HEK293 (cell line): ENCODE measurements around the gene WBP2NL.

ENCODE experiments used
- CTCF ChIA-PET: fragments of 350-600 bp; formaldehyde crosslinking; extraction: SDS; loops from one replicate; lab custom pipeline; 2021; ENCODE audit warnings: antibody characterized with exemption; lab: Yijun Ruan, JAX
- POLR2A ChIA-PET: fragments of 300-600 bp; formaldehyde crosslinking; extraction: SDS; loops from one replicate; lab custom pipeline; 2020; ENCODE audit warnings: antibody characterized with exemption, inconsistent platforms; lab: Yijun Ruan, JAX
- H3K27ac ChIP-seq: fragments of 200-500 bp; sonication (Bioruptor generic); 2 replicates; pipeline ENCODE4 v1.5.1; 2014; ENCODE audit warnings: low read depth, low read length, control low read depth, inconsistent platforms; ENCODE audit errors: extremely low read depth
- H3K36me3 ChIP-seq, 2 experiments: fragments of 200-500 bp in 1 of 2; sonication (Bioruptor generic) in 1 of 2; 1 replicate in 1 of 2; 2 replicates in 1 of 2; pipeline ENCODE4 v1.5.1; 2014 to 2017; ENCODE audit warnings: inconsistent platforms in 2 of 2, low read length in 2 of 2; ENCODE audit not compliant: control insufficient read depth in 2 of 2, insufficient read depth in 1 of 2
- H3K4me1 ChIP-seq: fragments of 200-500 bp; sonication (Bioruptor generic); 2 replicates; pipeline ENCODE4 v1.5.1; 2014; ENCODE audit warnings: mild to moderate bottlenecking, low read length, inconsistent platforms; ENCODE audit not compliant: control insufficient read depth, insufficient read depth
- H3K4me3 ChIP-seq: 2 replicates; pipeline ENCODE4 v1.5.1; 2011; ENCODE audit warnings: low read depth, mild to moderate bottlenecking, control low read depth, low read length, moderate library complexity
- H3K9me3 ChIP-seq: fragments of 200-500 bp; sonication (Bioruptor generic); 2 replicates; pipeline ENCODE4 v1.5.1; 2014; ENCODE audit warnings: low read depth, low read length, inconsistent platforms; ENCODE audit not compliant: control insufficient read depth, insufficient read depth
- BCL11B ChIP-seq: fragments of 450-650 bp; formaldehyde crosslinking; IDR thresholded peaks from 2 replicates; pipeline ENCODE4 v1.5.1; 2016; ENCODE audit warnings: low read depth, missing biosample characterization, missing genetic modification characterization
- GLIS1 ChIP-seq: fragments of 450-650 bp; formaldehyde crosslinking; IDR thresholded peaks from 2 replicates; pipeline ENCODE4 v1.5.1; 2016; ENCODE audit warnings: missing biosample characterization, missing genetic modification characterization
- GLIS2 ChIP-seq: fragments of 450-650 bp; formaldehyde crosslinking; IDR thresholded peaks from 2 replicates; pipeline ENCODE4 v1.5.1; 2016; ENCODE audit warnings: missing biosample characterization, missing genetic modification characterization
- OSR2 ChIP-seq: fragments of 450-650 bp; formaldehyde crosslinking; IDR thresholded peaks from 2 replicates; pipeline ENCODE4 v1.5.1; 2016; ENCODE audit warnings: missing biosample characterization, missing genetic modification characterization
- SP3 ChIP-seq: fragments of 450-650 bp; formaldehyde crosslinking; IDR thresholded peaks from 2 replicates; pipeline ENCODE4 v1.5.1; 2016; ENCODE audit warnings: missing biosample characterization, missing genetic modification characterization
- TCF7L2 ChIP-seq: IDR thresholded peaks from 2 replicates; pipeline ENCODE4 v1.6.1; 2011; ENCODE audit warnings: low read depth, mild to moderate bottlenecking, inconsistent platforms, low read length, moderate library complexity, borderline replicate concordance
- WT1 ChIP-seq: fragments of 450-650 bp; formaldehyde crosslinking; IDR thresholded peaks from 2 replicates; pipeline ENCODE4 v1.5.1; 2016; ENCODE audit warnings: missing biosample characterization, missing genetic modification characterization
- ZBTB17 ChIP-seq: fragments of 450-650 bp; formaldehyde crosslinking; IDR thresholded peaks from 2 replicates; pipeline ENCODE4 v1.5.1; 2016; ENCODE audit warnings: missing biosample characterization, missing genetic modification characterization
- ZIC2 ChIP-seq: fragments of 450-650 bp; formaldehyde crosslinking; IDR thresholded peaks from 2 replicates; pipeline ENCODE4 v1.5.1; 2016; ENCODE audit warnings: missing biosample characterization, missing genetic modification characterization
- ZNF248 ChIP-seq: fragments of 450-650 bp; formaldehyde crosslinking; IDR thresholded peaks from 2 replicates; pipeline ENCODE4 v1.5.1; 2017; ENCODE audit warnings: missing biosample characterization, missing genetic modification characterization
- ZNF394 ChIP-seq: fragments of 450-650 bp; formaldehyde crosslinking; IDR thresholded peaks from 2 replicates; pipeline ENCODE4 v1.5.1; 2016; ENCODE audit warnings: missing biosample characterization, missing genetic modification characterization, mild to moderate bottlenecking, moderate library complexity, borderline replicate concordance
- ZNF600 ChIP-seq: fragments of 450-650 bp; formaldehyde crosslinking; IDR thresholded peaks from 2 replicates; pipeline ENCODE4 v1.5.1; 2016; ENCODE audit warnings: missing biosample characterization, missing genetic modification characterization
- TF ChIP-seq, protein P1 (sequence below): fragments of 450-650 bp; formaldehyde crosslinking; IDR thresholded peaks from 2 replicates; pipeline ENCODE4 v1.5.1; 2016; ENCODE audit warnings: missing biosample characterization, missing genetic modification characterization
- TF ChIP-seq, protein P2 (sequence below): fragments of 450-650 bp; formaldehyde crosslinking; IDR thresholded peaks from 2 replicates; pipeline ENCODE4 v1.5.1; 2017; ENCODE audit warnings: missing biosample characterization, missing genetic modification characterization
- TF ChIP-seq, protein P3 (sequence below): fragments of 450-650 bp; formaldehyde crosslinking; IDR thresholded peaks from 2 replicates; pipeline ENCODE4 v1.5.1; 2017; ENCODE audit warnings: missing biosample characterization, missing genetic modification characterization
- TF ChIP-seq, protein P4 (sequence below): fragments of 450-650 bp; formaldehyde crosslinking; IDR thresholded peaks from 2 replicates; pipeline ENCODE4 v1.5.1; 2016; ENCODE audit warnings: missing biosample characterization, missing genetic modification characterization

The WBP2NL gene

DNA sequence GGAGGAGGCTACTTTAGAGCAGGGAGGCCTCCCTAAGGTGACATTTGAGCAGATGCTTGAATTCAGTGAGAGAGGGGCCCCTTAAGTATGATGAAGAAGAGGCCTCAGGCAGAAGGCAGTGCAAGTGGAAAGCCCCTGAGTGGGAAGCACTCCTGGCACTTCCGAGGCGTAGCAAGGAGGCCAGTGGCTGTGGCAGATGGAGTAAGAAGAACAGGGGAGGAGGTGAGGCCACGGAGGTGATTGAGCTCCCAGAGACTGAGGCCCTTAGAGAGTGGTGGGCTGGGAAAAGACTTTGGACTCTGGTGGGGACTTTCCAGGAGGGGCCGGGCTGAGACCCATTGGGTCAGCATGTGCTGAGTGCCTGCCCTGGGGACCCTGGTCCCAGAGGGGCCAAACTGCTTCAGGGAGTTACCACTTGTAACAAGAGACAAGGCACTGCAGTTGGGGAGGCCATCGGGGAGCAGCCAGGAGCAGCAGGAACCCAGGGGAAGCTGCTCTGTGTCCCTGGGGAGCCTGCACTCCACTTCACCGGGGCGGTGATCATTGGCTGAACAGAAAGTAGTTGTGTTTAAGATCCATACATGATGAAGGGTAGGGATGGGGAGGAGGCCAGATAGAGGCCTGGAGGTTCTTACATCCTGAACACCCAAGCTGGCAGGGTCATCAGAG is 49.2 kb upstream of the WBP2NL start:
- POLR2A ChIA-PET, result interaction anchor here (0.6 kb wide), 1 partner anchor 12 kb away, joined by 6 read pairs; no protein-coding TSS in a partner anchor
- H3K4me3 ChIP-seq, result no peak overlapping the region
- TF ChIP-seq ZNF248 (tag by site-specific recombination), result no peak
- TF ChIP-seq OSR2 (tag by site-specific recombination), result peak; percentile 45; the same call in 1 of the 2 replicates
- TF ChIP-seq ZIC2 (tag by site-specific recombination), result peak; percentile 64
- peak; percentile 53 for TF ChIP-seq GLIS1 (tag by site-specific recombination)
- peak; percentile 85; the same call in 1 of the 2 replicates for TF ChIP-seq ZNF394 (tag by site-specific recombination)
- TF ChIP-seq BCL11B (tag by site-specific recombination), result no peak
- TF ChIP-seq, protein P1, sequence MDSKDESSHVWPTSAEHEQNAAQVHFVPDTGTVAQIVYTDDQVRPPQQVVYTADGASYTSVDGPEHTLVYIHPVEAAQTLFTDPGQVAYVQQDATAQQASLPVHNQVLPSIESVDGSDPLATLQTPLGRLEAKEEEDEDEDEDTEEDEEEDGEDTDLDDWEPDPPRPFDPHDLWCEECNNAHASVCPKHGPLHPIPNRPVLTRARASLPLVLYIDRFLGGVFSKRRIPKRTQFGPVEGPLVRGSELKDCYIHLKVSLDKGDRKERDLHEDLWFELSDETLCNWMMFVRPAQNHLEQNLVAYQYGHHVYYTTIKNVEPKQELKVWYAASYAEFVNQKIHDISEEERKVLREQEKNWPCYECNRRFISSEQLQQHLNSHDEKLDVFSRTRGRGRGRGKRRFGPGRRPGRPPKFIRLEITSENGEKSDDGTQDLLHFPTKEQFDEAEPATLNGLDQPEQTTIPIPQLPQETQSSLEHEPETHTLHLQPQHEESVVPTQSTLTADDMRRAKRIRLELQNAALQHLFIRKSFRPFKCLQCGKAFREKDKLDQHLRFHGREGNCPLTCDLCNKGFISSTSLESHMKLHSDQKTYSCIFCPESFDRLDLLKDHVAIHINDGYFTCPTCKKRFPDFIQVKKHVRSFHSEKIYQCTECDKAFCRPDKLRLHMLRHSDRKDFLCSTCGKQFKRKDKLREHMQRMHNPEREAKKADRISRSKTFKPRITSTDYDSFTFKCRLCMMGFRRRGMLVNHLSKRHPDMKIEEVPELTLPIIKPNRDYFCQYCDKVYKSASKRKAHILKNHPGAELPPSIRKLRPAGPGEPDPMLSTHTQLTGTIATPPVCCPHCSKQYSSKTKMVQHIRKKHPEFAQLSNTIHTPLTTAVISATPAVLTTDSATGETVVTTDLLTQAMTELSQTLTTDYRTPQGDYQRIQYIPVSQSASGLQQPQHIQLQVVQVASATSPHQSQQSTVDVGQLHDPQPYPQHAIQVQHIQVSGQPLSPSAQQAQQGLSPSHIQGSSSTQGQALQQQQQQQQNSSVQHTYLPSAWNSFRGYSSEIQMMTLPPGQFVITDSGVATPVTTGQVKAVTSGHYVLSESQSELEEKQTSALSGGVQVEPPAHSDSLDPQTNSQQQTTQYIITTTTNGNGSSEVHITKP (tag by site-specific recombination), result peak; percentile 43; the same call in 1 of the 2 replicates
- TF ChIP-seq GLIS2 (tag by site-specific recombination), result peak; percentile 42; the same call in 1 of the 2 replicates
- TF ChIP-seq, protein P2, sequence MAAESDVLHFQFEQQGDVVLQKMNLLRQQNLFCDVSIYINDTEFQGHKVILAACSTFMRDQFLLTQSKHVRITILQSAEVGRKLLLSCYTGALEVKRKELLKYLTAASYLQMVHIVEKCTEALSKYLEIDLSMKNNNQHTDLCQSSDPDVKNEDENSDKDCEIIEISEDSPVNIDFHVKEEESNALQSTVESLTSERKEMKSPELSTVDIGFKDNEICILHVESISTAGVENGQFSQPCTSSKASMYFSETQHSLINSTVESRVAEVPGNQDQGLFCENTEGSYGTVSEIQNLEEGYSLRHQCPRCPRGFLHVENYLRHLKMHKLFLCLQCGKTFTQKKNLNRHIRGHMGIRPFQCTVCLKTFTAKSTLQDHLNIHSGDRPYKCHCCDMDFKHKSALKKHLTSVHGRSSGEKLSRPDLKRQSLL, result peak; percentile 66; the same call in 1 of the 2 replicates
- TF ChIP-seq ZNF600 (tag by site-specific recombination), result no peak
- peak; percentile 53; the same call in 1 of the 2 replicates for TF ChIP-seq WT1 (tag by site-specific recombination)
- H3K4me1 ChIP-seq, result no peaks in the 10 kb centered on the region
- H3K36me3 ChIP-seq, result peaks cover 9 to 14% of the 10 kb centered on the region in 2 experiments; a peak in 2 of 3 replicates
- 0 out of 2 replicates have a peak overlapping the region, but pooled peaks have one; percentile 14 for H3K27ac ChIP-seq
- H3K9me3 ChIP-seq, result no peaks in the 10 kb centered on the region
- CTCF ChIA-PET, result interaction anchor here (0.7 to 3.2 kb wide), 5 partner anchors 8 to 297 kb away, joined by 3 to 26 read pairs (median 3); no protein-coding TSS in a partner anchor

DNA sequence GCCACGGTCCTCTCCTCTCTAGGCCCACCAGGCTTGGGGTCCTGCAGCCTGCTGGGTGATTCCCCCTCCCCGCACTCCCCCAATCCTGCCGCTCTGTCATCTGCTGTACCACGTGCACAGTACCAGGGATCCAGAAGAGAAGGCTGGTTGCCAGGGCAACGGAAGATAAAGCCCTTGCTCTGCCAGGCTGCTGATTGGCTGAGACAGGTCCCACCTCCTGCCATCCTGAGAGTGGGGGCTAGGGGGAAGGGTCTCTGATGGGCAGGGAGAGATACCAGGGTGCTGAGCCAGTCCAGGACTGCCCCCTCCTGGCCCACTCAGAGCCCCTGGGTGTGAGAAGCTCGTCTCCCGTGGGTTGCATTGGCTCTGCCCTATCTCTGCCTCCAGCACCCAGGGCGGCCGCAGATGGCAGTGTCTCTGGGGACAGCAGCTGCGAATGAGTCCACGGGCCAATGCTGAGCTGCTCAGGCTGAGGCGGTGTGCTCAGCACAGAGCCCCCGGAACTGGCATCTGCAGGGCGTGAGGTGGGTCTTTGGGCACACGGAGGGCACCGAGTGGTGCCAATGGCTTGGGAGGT is 46.6 kb upstream of the WBP2NL start, which contains the start of gene SMIM45:
TSS of gene SMIM45 (plus strand) at position 253 of the 577 bp plus-strand sequence.
- no peak within 1 kb of the TSS for H3K4me3 ChIP-seq
- CTCF ChIA-PET, result interaction anchor here (0.8 to 3.2 kb wide), 2 partner anchors 11 to 13 kb away, joined by 4 to 11 read pairs; no protein-coding TSS in a partner anchor
- H3K27ac ChIP-seq, result no peak within 1 kb of the TSS
- TF ChIP-seq, protein P3, sequence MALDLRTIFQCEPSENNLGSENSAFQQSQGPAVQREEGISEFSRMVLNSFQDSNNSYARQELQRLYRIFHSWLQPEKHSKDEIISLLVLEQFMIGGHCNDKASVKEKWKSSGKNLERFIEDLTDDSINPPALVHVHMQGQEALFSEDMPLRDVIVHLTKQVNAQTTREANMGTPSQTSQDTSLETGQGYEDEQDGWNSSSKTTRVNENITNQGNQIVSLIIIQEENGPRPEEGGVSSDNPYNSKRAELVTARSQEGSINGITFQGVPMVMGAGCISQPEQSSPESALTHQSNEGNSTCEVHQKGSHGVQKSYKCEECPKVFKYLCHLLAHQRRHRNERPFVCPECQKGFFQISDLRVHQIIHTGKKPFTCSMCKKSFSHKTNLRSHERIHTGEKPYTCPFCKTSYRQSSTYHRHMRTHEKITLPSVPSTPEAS (tag by site-specific recombination), result no peak
- TF ChIP-seq TCF7L2 (no peak), ZBTB17 (0 out of 2 replicates have a peak, but pooled peaks have one; percentile 25), SP3 (tag by site-specific recombination) (no peak)
- TF ChIP-seq, protein P4, sequence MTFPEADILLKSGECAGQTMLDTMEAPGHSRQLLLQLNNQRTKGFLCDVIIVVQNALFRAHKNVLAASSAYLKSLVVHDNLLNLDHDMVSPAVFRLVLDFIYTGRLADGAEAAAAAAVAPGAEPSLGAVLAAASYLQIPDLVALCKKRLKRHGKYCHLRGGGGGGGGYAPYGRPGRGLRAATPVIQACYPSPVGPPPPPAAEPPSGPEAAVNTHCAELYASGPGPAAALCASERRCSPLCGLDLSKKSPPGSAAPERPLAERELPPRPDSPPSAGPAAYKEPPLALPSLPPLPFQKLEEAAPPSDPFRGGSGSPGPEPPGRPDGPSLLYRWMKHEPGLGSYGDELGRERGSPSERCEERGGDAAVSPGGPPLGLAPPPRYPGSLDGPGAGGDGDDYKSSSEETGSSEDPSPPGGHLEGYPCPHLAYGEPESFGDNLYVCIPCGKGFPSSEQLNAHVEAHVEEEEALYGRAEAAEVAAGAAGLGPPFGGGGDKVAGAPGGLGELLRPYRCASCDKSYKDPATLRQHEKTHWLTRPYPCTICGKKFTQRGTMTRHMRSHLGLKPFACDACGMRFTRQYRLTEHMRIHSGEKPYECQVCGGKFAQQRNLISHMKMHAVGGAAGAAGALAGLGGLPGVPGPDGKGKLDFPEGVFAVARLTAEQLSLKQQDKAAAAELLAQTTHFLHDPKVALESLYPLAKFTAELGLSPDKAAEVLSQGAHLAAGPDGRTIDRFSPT (tag by site-specific recombination), result peak; percentile 58; the same call in 1 of the 2 replicates
- TF ChIP-seq, all 188 proteins: peak for 2
- Histone ChIP-seq H3K4me1 (no peaks in the 10 kb centered on the region), H3K9me3 (no peaks in the 10 kb centered on the region), H3K36me3 (no peaks in the 10 kb centered on the region; a peak in 1 of 3 replicates)
- POLR2A ChIA-PET, result no interaction called here
